ENCODE measurements around the gene ECM2.

Gene ECM2

GRCh38 chr9:92488681-92489550, 46.9 kb downstream of the ECM2 start:
- Histone ChIP-seq H3K27me3 (no peaks in the 10 kb centered on the region), H3K4me1 (no peaks in the 10 kb centered on the region), H3K27ac (no peak overlapping the region), H4K20me1 (no peaks in the 10 kb centered on the region), H3K36me3 (no peaks in the 10 kb centered on the region), H3K4me2 (no peak overlapping the region), H3K4me3 (no peak overlapping the region), H3K9me3 (no peaks in the 10 kb centered on the region), H3K9ac (no peak overlapping the region)
- TF ChIP-seq Cebpa-rat (IDR thresholded peaks at IDR 0.05), result no peak

GRCh38 chr9:92486371-92486770, 49.4 kb downstream of the ECM2 start:
- no peaks in the 10 kb centered on the region for H3K4me1 ChIP-seq
- no peaks in the 10 kb centered on the region for H3K27me3 ChIP-seq
- H3K27ac ChIP-seq, result no peak overlapping the region
- no peaks in the 10 kb centered on the region for H4K20me1 ChIP-seq
- H3K4me2 ChIP-seq, result no peak overlapping the region
- TF ChIP-seq Cebpa-rat (IDR thresholded peaks at IDR 0.05), result no peak
- no peak overlapping the region for H3K4me3 ChIP-seq
- H3K9ac ChIP-seq, result no peak overlapping the region
- H3K36me3 ChIP-seq, result no peaks in the 10 kb centered on the region
- H3K9me3 ChIP-seq, result no peaks in the 10 kb centered on the region

GRCh38 chr9:92484563-92484962, 51.2 kb downstream of the ECM2 start:
- Histone ChIP-seq H3K4me2 (no peak overlapping the region), H3K27me3 (no peaks in the 10 kb centered on the region), H4K20me1 (no peaks in the 10 kb centered on the region), H3K9ac (no peak overlapping the region), H3K4me1 (no peaks in the 10 kb centered on the region), H3K4me3 (no peak overlapping the region), H3K36me3 (no peaks in the 10 kb centered on the region), H3K9me3 (no peaks in the 10 kb centered on the region), H3K27ac (no peak overlapping the region)
- TF ChIP-seq Cebpa-rat (IDR thresholded peaks at IDR 0.05), result no peak

DNA sequence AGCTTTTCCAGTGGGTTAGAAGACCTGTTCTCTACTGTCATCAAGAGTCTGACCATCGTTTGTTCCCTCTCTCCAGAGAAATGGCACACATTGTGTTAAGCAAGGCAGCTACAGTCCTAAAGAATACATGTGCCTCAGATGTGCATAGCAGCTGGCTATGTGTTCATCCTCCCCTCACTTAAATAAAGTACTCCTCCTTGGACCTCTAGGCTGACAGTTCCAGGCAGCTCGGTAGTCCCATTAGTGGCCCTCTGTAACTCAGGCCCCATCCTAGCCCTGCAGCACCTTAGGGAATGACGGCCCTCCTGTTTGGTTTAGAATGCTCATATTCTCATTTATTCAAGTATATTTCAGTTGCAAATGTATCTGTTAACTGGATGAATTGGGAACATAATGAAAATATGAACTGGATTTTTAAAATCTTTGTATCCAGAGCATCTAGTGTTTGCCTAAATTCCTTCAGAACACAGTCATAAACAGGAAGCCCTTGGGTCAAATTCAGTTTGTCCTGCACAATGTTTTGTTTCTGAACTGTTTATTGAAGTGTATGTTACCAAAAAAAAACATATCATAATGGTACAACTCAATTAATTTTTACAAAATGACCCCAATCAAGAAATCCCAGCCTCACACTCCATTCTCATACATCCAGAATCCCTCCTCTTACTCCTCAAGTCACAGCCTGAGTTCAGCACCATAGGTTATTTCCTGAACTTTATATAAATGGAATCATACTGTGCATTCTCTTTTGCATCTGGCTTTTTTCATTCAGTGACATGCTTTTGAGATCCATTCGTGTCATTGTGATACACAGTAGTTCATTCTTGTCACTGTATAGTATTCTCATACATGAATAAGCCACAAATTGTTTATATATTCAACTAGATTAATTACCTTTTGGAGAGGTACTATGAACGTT, 51.9 kb downstream of the ECM2 start:
- no peaks in the 10 kb centered on the region for H3K27me3 ChIP-seq
- no peaks in the 10 kb centered on the region for H4K20me1 ChIP-seq
- H3K9me3 ChIP-seq, result no peaks in the 10 kb centered on the region
- H3K4me3 ChIP-seq, result no peak overlapping the region
- H3K9ac ChIP-seq, result no peak overlapping the region
- no peak for TF ChIP-seq Cebpa-rat (IDR thresholded peaks at IDR 0.05)
- H3K36me3 ChIP-seq, result no peaks in the 10 kb centered on the region
- H3K27ac ChIP-seq, result no peak overlapping the region
- no peaks in the 10 kb centered on the region for H3K4me1 ChIP-seq
- H3K4me2 ChIP-seq, result no peak overlapping the region

DNA sequence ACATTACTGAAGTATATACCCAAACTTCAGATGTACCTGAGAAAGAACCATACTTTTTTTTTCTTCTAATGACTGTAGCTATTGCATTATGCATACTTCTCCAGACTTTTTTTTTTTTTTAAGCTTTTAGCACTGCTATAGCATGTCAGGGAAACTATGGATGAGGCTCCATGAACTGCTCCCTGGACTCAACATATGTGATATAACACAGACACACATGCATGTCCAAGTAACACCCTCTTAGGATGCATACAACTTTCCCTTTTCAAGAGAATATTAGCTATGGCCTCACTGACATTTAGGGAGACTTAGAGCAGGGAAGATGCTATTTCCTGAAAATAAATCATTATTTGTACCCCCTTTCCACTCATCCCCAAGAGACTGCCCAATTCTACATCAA, 53.0 kb downstream of the ECM2 start:
- no peak overlapping the region for H3K27ac ChIP-seq
- H3K4me1 ChIP-seq, result no peaks in the 10 kb centered on the region
- no peak for TF ChIP-seq Cebpa-rat (IDR thresholded peaks at IDR 0.05)
- no peak overlapping the region for H3K9ac ChIP-seq
- no peaks in the 10 kb centered on the region for H4K20me1 ChIP-seq
- no peak overlapping the region for H3K4me3 ChIP-seq
- no peaks in the 10 kb centered on the region for H3K27me3 ChIP-seq
- H3K36me3 ChIP-seq, result no peaks in the 10 kb centered on the region
- H3K4me2 ChIP-seq, result no peak overlapping the region
- H3K9me3 ChIP-seq, result no peaks in the 10 kb centered on the region

DNA sequence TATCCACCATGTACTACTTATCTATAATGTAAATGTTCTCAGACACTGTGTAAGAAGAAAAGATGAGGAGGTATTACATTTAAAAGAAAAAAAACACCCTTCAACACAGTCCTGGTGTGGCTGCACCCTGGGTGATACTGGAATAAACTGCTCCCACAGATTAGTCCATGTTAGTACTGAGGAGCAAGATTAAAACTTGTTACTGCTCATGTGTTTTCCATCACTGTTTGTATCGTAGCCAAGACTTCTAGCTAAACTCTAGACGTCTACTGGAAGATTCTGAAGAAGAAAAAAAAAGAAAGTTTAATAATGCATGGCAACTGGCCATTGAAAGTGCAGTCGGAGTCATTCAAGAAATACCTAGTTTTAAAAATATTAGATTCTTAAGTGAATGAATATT, 53.5 kb downstream of the ECM2 start, which contains the start of gene ASPN:
TSS of gene ASPN (minus strand) at position 178 of the 400 bp plus-strand sequence.
- H3K9me3 ChIP-seq, result no peaks in the 10 kb centered on the region
- H3K36me3 ChIP-seq, result no peaks in the 10 kb centered on the region
- H4K20me1 ChIP-seq, result no peaks in the 10 kb centered on the region
- no peak within 1 kb of the TSS for H3K4me2 ChIP-seq
- no peak within 1 kb of the TSS for H3K27ac ChIP-seq
- no peak within 1 kb of the TSS for H3K9ac ChIP-seq
- no peaks in the 10 kb centered on the region for H3K27me3 ChIP-seq
- no peak within 1 kb of the TSS for H3K4me3 ChIP-seq
- H3K4me1 ChIP-seq, result no peaks in the 10 kb centered on the region
- TF ChIP-seq Cebpa-rat (IDR thresholded peaks at IDR 0.05), result no peak

GRCh38 chr9:92480986-92481633, 54.7 kb downstream of the ECM2 start:
- Histone ChIP-seq H3K27ac (no peak overlapping the region), H3K9me3 (no peaks in the 10 kb centered on the region), H3K36me3 (no peaks in the 10 kb centered on the region), H3K27me3 (no peaks in the 10 kb centered on the region), H4K20me1 (no peaks in the 10 kb centered on the region), H3K4me3 (no peak overlapping the region), H3K4me2 (no peak overlapping the region), H3K9ac (no peak overlapping the region), H3K4me1 (no peaks in the 10 kb centered on the region)
- no peak for TF ChIP-seq Cebpa-rat (IDR thresholded peaks at IDR 0.05)

DNA sequence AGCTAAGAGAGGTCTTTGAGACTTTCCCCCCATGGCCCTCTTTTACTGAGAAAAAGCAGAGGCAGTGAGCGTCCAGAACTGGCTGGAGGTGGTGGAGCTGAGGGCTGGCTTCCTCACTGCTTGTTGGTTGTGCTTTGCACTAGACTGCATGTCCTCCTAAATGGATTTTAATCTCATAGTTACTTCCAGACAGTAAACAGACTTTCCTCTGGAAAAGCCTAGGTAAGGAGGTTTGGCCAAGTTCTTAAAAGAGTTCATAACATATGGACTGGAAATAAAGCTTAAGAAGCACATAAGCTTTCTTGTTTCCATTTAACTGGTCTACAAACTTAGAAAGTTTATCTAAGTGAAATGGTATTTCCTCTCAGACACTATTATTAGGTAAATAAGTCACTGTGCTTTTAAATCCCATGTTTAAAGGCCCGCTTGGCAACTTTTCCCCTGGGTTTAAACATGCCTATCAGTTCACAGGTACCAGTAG, 55.5 kb downstream of the ECM2 start:
- Histone ChIP-seq H3K36me3 (no peaks in the 10 kb centered on the region), H3K4me3 (no peak overlapping the region), H3K4me1 (no peaks in the 10 kb centered on the region), H3K9ac (no peak overlapping the region), H3K27ac (no peak overlapping the region), H3K9me3 (no peaks in the 10 kb centered on the region), H4K20me1 (no peaks in the 10 kb centered on the region), H3K4me2 (no peak overlapping the region), H3K27me3 (no peaks in the 10 kb centered on the region)
- no peak for TF ChIP-seq Cebpa-rat (IDR thresholded peaks at IDR 0.05)

DNA sequence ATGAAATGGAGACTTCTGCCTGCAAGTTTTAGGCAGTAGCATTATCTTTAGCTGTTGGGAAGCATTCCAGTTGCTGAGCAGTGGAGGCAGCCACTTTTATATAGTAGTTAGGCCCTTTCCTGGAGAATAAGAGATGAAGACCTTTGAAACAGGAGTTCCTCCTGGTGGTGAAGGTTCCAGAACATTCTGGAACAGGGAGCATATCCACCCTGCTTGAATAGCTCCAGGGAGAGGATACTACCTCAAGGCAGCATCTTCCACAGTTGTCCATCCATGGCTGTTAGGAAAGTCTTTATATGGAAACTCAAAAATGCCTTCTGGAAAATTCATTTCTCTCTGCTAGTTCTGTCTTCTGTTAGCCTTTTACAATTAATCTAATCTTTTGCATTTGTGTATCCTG, 56.4 kb downstream of the ECM2 start:
- no peaks in the 10 kb centered on the region for H3K27me3 ChIP-seq
- H3K9me3 ChIP-seq, result no peaks in the 10 kb centered on the region
- no peak overlapping the region for H3K4me2 ChIP-seq
- H4K20me1 ChIP-seq, result no peaks in the 10 kb centered on the region
- no peaks in the 10 kb centered on the region for H3K4me1 ChIP-seq
- H3K4me3 ChIP-seq, result no peak overlapping the region
- TF ChIP-seq Cebpa-rat (IDR thresholded peaks at IDR 0.05), result no peak
- H3K9ac ChIP-seq, result no peak overlapping the region
- no peak overlapping the region for H3K27ac ChIP-seq
- no peaks in the 10 kb centered on the region for H3K36me3 ChIP-seq

All from BLaER1 (cell line).